Muscle layer of duodenum (tissue), 2 donors: ENCODE measurements around the gene FIP1L1.

Experiments used
- H3K27ac ChIP-seq: one replicate; pipeline ENCODE4 v1.7.0; 2013; ENCODE audit warnings: mild to moderate bottlenecking, low read length
- H3K27me3 ChIP-seq: one replicate; pipeline ENCODE4 v1.7.0; 2013; ENCODE audit warnings: low read depth, mild to moderate bottlenecking, control low read depth, low read length
- H3K36me3 ChIP-seq, 2 donors: one replicate each; pipeline ENCODE4 v1.7.0; 2013; ENCODE audit warnings: low read length in 2 of 2, control low read depth in 1 of 2, mild to moderate bottlenecking in 1 of 2; ENCODE audit not compliant: insufficient read depth in 2 of 2, control insufficient read depth in 1 of 2
- H3K4me1 ChIP-seq, 2 donors: one replicate each; pipeline ENCODE4 v1.7.0; 2013; ENCODE audit warnings: low read length in 2 of 2, mild to moderate bottlenecking in 2 of 2, control low read depth in 1 of 2, moderate library complexity in 1 of 2; ENCODE audit not compliant: insufficient read depth in 2 of 2, control insufficient read depth in 1 of 2
- H3K4me3 ChIP-seq, 2 donors: one replicate each; pipeline ENCODE4 v1.7.0; 2013; ENCODE audit warnings: low read length in 2 of 2, low read depth in 1 of 2, mild to moderate bottlenecking in 1 of 2
- H3K9me3 ChIP-seq, 2 donors: one replicate each; pipeline ENCODE4 v1.7.0; 2013; ENCODE audit warnings: low read length in 2 of 2, control low read depth in 1 of 2, mild to moderate bottlenecking in 1 of 2; ENCODE audit not compliant: control insufficient read depth in 1 of 2
- donor health status: healthy.

The FIP1L1 gene

GRCh38 chr4:53362093-53362492 is 15.3 kb upstream of the FIP1L1 start:
- H3K4me1 ChIP-seq: peaks cover 6 to 46% of the 10 kb centered on the region in 2 donors
- H3K9me3 ChIP-seq: no peaks in the 10 kb centered on the region
- H3K4me3 ChIP-seq: no peak overlapping the region
- H3K27me3 ChIP-seq: no peaks in the 10 kb centered on the region
- no peak overlapping the region for H3K27ac ChIP-seq
- H3K36me3 ChIP-seq: no peaks in the 10 kb centered on the region

- Histone ChIP-seq H3K4me1 (peaks cover 6 to 46% of the 10 kb centered on the region in 2 donors), H3K27me3 (no peaks in the 10 kb centered on the region), H3K27ac (no peak overlapping the region), H3K4me3 (peak overlapping the region; percentile 97 to 100), H3K36me3 (no peaks in the 10 kb centered on the region), H3K9me3 (no peaks in the 10 kb centered on the region)
Observed at GRCh38 chr4:53364624-53365023, 12.8 kb upstream of the FIP1L1 start.

GRCh38 chr4:53365121-53365485 is 12.3 kb upstream of the FIP1L1 start:
- peaks cover 6 to 46% of the 10 kb centered on the region in 2 donors for H3K4me1 ChIP-seq
- no peaks in the 10 kb centered on the region for H3K9me3 ChIP-seq
- no peaks in the 10 kb centered on the region for H3K27me3 ChIP-seq
- peak overlapping the region; percentile 97 to 100 for H3K4me3 ChIP-seq
- no peaks in the 10 kb centered on the region for H3K36me3 ChIP-seq
- peak overlapping the region; percentile 17 for H3K27ac ChIP-seq

GRCh38 chr4:53365486-53366300 is 11.7 kb upstream of the FIP1L1 start, which contains the start of gene SCFD2:
Gene SCFD2, minus strand, starts transcription at chr4:53366061.
- H3K27ac ChIP-seq: peak within 1 kb of the TSS; percentile 70
- no peaks in the 10 kb centered on the region for H3K36me3 ChIP-seq
- no peaks in the 10 kb centered on the region for H3K9me3 ChIP-seq
- H3K4me3 ChIP-seq: peak within 1 kb of the TSS; percentile 97 to 100
- H3K27me3 ChIP-seq: no peaks in the 10 kb centered on the region
- H3K4me1 ChIP-seq: peaks cover 6 to 46% of the 10 kb centered on the region in 2 donors

- Histone ChIP-seq H3K27ac (peak overlapping the region; percentile 70), H3K36me3 (no peaks in the 10 kb centered on the region), H3K4me3 (peak overlapping the region; percentile 97 to 100), H3K4me1 (peaks cover 6 to 46% of the 10 kb centered on the region in 2 donors), H3K27me3 (no peaks in the 10 kb centered on the region), H3K9me3 (no peaks in the 10 kb centered on the region)
Observed at GRCh38 chr4:53366301-53366716, 11.1 kb upstream of the FIP1L1 start.

- no peaks in the 10 kb centered on the region for H3K36me3 ChIP-seq
- no peak overlapping the region for H3K27ac ChIP-seq
- no peaks in the 10 kb centered on the region for H3K9me3 ChIP-seq
- H3K4me3 ChIP-seq: no peak overlapping the region
- H3K4me1 ChIP-seq: peaks cover 6 to 35% of the 10 kb centered on the region in 2 donors
- no peaks in the 10 kb centered on the region for H3K27me3 ChIP-seq
Observed at GRCh38 chr4:53367721-53368120, 9.7 kb upstream of the FIP1L1 start.

GRCh38 chr4:53371049-53371448 is 6.4 kb upstream of the FIP1L1 start:
- Histone ChIP-seq H3K4me3 (no peak overlapping the region), H3K27me3 (no peaks in the 10 kb centered on the region), H3K27ac (no peak overlapping the region), H3K4me1 (peaks cover 0 to 6% of the 10 kb centered on the region in 2 donors), H3K9me3 (no peaks in the 10 kb centered on the region), H3K36me3 (no peaks in the 10 kb centered on the region)

GRCh38 chr4:53371843-53372521 is 5.5 kb upstream of the FIP1L1 start:
- Histone ChIP-seq H3K4me3 (no peak overlapping the region), H3K27ac (no peak overlapping the region), H3K27me3 (no peaks in the 10 kb centered on the region), H3K9me3 (no peaks in the 10 kb centered on the region), H3K36me3 (no peaks in the 10 kb centered on the region), H3K4me1 (no peaks in the 10 kb centered on the region)

GRCh38 chr4:53374777-53375258 is 2.6 kb upstream of the FIP1L1 start:
- H3K9me3 ChIP-seq: no peaks in the 10 kb centered on the region
- no peak overlapping the region for H3K27ac ChIP-seq
- no peaks in the 10 kb centered on the region for H3K36me3 ChIP-seq
- no peak overlapping the region for H3K4me3 ChIP-seq
- H3K27me3 ChIP-seq: no peaks in the 10 kb centered on the region
- H3K4me1 ChIP-seq: peaks cover 10 to 15% of the 10 kb centered on the region in 2 donors

- Histone ChIP-seq H3K9me3 (no peaks in the 10 kb centered on the region), H3K4me3 (peak overlapping the region; percentile 85 to 90), H3K27me3 (no peaks in the 10 kb centered on the region), H3K36me3 (no peaks in the 10 kb centered on the region), H3K27ac (peak overlapping the region; percentile 13), H3K4me1 (peaks cover 10 to 15% of the 10 kb centered on the region in 2 donors)
Observed at GRCh38 chr4:53376900-53377299, 541 bp upstream of the FIP1L1 start.

GRCh38 chr4:53378171-53378482 is 686 bp downstream of the FIP1L1 start:
- H3K4me1 ChIP-seq: peaks cover 10 to 15% of the 10 kb centered on the region in 2 donors
- peak overlapping the region; percentile 59 for H3K27ac ChIP-seq
- no peaks in the 10 kb centered on the region for H3K27me3 ChIP-seq
- peaks cover 0 to 5% of the 10 kb centered on the region in 2 donors for H3K36me3 ChIP-seq
- peak overlapping the region; percentile 85 to 90 for H3K4me3 ChIP-seq
- no peaks in the 10 kb centered on the region for H3K9me3 ChIP-seq
